Limb (tissue), 2 donors: ENCODE results near the gene TIMM17A.
"Not testable (repeated sequence)": the region's sequence is repeated elsewhere in the genome, so short reads cannot be mapped to it uniquely, and the experiment has no call there.

ENCODE experiments used
- DNase-seq, 2 donors: peaks; one replicate each; pipeline ENCODE4 v3.0.0-alpha.2; 2016; ENCODE audit errors: extremely low spot score in 2 of 2

The TIMM17A gene

DNA sequence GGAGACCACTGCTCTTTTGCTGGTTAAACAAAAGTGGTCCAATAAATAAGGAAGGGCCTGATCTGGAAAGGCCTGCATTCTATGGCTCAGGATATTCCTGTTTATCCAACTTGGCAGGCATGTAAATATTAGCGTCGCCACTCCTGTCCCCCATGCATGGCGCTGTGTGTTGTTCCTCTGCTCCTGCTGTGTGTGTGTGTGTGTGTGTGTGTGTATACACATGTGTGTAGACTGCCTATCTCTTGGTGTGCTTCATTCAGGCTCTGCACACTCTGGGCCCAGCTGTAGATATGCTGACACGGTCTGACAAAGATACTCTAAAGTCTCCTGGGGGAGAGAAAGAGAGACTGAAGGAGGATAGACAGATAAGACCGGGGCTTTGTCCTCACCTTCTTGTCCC is 15.7 kb upstream of the TIMM17A start:
- DNase-seq, result no peak

DNA sequence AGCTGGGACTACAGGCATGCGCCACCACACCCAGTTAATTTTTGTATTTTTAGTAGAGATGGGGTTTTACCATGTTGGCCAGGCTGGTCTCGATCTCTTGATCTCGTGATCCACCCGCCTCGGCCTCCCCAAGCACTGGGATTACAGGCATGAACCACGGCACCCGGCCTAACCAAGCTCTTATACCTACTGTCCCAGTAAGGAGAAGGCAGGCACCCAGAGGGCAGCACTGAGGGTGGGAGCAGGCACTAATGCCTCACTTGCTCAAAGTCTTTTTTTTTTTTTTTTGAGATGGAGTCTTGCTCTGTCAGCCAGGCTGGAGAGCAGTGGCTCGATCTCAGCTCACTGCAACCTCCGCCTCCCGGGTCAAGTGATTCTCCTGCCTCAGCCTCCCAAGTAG is 15.0 kb upstream of the TIMM17A start:
- DNase-seq, result not testable (repeated sequence)

DNA sequence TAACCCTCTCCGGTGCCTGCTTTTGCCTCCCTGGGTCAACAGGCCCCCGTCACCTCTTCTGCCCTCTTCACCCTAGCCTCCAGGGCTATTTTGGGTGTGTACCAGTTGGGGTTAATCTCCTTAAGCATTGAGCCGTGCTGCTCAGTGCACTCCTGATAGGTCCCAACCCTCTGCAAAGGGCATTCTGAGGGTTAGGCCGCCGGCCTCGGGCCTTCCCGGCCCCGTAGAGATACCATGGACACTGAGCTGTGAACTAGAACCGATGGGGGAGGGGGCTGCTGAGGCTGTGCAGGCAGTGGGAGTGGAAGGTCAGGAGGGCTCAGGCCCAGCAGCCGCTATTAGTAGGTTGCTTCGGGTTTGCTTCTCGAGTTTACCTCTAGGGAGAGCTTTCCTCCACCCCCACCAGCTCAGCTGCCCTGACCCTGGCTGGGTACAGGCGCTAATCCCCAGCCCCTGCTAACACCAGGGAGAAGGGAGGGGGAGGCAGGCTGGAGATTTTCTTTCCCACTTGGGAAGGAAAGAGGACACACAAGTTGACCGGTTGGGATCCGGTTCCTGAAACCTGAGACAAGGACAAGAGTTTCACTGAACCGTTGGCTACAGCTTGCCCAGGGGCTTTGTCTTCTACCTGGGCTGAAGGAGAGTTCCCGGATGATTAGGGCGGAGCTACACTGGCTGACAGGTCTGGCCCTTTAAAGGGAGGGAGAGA is 13.7 kb upstream of the TIMM17A start:
- DNase-seq, result peak in 1 of 2 donors; percentile 39

DNA sequence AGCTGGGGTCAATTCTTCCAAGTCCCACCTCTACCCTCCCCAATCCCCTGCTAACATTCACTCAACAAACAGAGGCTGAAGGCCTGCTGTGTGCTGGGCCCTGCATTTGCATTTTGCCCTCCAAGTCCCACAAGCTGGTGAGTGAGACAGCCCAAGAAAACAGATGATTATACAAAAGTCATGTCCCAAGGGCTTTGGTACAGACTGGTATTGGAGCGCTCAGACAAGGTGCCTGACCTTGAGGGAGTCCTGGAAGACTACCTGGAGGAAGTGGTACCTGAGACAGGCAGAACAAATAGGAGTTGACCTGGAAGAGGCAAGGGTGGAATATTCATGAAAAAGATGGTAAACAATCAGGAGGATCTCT is 13.2 kb upstream of the TIMM17A start:
- DNase-seq, result no peak

DNA sequence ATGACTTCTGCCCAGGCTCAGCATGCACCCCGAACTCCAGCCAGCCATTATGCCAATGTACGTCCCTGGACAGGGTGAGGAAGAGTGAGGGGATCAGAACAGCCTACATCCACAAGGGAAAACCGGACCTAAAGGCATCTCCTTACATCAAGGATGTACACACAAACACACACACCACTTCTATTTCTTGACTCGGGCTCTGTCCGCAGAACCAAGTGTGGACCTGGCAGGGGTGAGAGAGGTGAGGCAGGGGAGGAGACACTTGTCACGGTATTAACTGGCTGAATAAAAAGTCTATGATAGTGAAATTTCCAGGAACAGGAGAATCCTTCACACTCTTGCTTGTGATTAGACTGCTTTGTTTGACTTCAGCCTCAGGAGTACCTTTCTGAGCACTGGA is 11.3 kb upstream of the TIMM17A start:
- DNase-seq, result no peak

DNA sequence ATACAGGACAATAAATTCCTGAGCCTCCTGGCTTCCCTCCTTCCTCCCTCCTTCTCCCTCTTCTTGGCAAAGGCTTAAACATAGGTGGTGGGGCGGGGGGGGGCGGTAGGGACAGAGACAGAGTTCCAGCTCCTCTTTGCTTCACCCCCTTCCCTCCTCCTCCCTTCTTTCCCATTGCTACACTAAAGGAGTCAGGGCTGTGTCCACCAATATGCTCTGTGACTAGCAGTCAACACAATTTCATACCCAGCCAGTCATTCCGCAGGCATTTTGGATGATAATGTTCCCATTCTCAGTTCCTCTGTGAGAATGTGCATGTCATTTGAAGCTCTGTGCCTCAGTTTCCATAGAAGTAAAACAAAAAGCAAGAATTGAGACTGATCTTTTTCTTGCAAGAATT is 10.7 kb upstream of the TIMM17A start:
- DNase-seq, result no peak

DNA sequence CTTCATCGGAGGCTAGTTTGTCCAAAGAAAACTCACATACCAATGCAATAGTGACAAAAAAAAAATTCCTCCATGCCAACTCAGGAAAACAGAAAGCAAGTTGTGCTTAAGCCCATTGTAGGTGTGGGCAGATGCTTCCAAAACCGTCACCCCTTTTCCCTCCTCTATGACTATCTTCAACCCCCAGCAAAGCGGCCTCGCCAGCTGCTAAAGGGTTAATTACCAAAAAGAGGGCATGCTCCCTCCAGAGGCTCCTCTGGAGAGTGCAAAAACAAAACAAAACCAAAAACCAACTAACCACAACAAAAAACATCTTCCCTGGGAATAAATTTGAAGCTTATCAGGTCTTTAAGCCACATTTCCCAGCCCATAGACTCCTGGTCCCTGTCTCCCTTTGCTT is 10.1 kb upstream of the TIMM17A start:
- DNase-seq, result no peak

DNA sequence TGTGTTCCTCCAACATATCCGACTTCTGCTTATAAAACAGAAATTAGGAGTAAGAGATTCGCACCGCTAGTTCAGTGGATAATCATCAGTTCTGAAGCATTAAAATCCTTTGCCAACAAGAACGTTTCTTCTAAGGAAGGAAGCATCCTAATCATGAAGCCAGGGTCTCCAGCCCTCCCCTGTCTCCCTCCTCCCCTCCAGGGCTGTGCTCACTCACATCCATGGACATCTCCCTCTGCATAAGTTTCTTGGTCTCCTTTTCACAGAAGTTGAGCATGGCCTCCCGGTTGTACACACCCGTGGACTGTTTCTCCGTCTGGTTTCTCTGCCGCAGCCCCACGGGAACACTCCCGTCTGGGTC is 9.5 kb upstream of the TIMM17A start:
- DNase-seq, result no peak

DNA sequence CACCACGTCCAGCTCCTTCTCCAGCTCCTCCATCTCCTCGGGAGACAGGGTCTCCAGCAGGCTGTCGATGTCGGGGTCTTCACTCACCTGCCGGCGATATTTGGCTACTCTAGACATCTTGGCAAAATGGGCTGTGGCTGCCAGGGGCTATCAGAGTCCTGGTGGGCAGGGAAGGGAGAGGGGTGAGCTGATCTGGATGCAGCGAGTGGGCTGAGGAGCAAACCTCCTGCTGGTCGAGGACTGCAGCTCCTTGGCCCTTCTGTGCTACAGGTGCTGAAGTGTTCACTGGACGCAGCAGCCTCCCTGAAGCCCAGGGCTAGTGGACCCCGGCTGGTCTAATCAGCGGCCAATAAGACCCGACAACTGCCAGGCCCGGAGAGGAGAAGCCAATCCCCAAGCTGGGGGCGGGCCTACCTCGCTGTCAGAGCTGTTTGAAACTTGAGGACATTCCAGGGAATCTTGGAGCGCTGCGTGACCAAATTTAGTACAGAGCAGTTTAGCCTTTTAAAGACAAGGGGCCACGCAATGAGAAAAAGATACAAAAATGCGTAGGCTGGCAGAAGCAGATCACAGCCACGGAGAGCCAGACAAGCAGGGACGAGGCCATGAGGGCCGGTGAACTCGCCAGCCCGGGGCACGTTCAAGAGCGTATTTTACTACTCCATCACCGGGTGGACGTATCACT is 8.9 kb upstream of the TIMM17A start, which contains the start of gene LMOD1:
LMOD1 (minus strand) TSS at position 325 of the 685 bp plus-strand sequence; CDS start at position 117, 208 bp downstream.
- DNase-seq, result peak; percentile 78 to 82

DNA sequence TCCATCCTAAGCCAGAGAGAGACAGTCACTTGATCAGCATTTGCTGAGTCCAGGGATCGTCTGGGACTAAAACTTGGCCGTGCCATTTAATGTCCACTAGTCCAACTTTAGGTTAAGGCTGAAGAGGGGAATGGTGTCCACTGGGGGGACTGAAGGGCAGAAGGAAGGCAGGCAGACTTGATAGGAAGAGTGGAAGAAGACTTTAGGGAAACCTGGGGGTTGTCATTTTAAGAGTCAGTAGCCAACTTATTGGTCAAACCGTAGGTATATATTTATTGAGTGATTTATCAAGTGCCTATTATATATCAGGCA is 7.7 kb upstream of the TIMM17A start:
- no peak for DNase-seq

DNA sequence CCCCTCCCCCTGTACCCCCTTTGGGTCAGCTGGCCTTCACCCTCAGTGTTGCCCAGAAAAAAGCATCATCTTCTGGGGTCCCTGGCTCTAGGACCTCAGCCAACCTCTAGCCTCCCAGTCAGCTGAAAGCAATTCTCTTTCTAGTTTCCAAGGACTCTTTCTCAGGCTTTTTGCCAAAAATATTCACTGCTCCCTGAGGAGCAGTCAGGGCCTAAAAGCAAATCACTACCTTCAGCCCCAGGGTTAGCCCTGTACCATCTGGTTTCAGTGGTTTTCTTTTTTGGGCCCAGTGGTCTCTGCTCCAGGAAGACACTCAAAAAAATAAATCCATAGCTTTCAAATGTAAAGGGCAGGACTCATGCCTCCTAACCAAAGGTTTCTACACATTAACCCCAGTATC is 5.8 kb upstream of the TIMM17A start:
- no peak for DNase-seq

DNA sequence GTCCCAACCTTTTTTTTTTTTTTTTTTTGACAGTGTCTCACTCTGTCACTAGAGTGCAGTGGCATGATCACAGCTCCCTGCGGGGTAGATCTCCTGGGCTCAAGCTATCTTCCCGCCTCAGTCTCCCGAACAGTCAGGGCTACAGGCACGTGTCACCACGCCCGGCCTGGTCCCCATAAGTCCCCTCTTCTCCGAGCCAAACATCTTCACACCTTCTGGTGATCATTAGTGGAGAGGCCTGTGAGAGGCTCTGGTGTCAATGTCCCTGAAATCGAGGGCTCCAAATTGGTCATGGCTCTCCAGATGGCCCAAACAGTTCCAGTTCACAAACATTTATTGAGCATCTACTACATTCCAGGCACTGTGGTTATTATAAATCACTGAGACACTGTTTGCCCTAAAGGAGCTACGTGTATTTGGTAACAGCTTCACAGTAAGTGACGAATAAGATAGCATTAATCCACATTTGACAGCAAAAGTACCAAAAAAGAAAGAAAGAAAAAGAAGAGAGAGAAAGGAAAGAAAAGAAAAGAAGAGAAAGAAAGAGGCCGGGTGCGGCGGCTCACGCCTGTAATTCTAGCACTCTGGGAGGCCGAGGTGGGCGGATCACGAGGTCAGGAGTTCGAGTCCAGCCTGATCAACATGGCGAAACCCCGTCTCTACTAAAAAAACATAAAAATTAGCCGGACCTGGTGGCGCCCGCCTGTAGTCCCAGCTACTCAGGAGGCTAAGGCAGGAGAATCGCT is 867 bp upstream of the TIMM17A start:
- peak in 1 of 2 donors; percentile 36 for DNase-seq

DNA sequence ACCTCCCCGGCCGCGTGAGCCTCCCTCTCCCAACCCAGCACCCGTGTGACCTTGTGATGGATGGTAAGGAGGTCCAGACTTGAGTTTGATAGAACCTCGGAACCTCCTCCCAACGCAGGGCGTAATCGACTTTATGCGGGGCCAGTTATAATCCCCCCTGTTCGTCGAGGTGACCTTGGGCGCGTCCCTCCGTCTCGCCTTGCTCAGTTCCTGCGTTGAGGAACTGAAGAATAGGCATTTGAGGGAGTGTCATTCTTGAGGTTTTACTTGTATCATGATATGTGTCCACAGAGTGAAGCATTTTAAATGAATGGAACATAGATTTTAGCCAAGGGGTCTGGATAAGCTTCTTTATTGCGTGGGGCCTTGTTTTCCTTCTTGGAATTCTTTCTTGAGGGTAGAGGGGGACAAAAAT is 433 bp downstream of the TIMM17A start:
- no peak for DNase-seq

DNA sequence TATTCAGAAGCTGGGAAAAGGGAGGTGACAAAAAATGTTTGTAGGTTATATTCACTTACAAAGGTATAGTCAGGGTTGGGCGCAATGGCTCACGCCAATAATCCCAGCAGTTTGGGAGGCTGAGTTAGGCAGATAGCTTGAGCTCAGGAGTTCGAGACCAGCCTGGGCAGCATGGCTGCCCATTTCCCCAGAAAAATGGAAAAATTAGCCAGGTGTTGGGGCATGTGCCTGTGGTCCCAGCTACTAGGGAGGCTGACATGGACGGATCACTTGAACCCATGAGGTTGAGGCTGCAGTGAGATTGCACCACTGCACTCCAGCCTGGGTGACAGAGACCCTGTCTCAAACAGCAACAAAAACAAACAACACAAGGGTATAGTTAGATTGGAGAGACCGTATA is 3.0 kb downstream of the TIMM17A start:
- no peak for DNase-seq

DNA sequence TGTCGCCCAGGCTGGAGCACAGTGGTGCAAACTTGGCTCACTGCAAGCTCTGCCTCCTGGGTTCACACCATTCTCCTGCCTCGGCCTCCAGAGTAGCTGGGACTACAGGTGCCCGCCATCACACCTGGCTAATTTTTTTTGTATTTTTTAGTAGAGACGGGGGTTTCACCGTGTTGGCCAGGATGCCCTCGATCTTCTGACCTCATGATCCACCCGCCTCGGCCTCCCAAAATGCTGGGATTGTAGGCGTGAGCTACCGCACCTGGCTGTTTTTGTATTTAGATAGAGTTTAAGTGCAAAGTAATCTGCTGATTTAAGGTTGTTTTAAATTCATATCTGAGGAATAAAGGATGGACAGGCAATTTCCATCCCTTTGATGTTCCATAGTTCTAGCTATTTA is 7.1 kb downstream of the TIMM17A start:
- DNase-seq, result not testable (repeated sequence)

DNA sequence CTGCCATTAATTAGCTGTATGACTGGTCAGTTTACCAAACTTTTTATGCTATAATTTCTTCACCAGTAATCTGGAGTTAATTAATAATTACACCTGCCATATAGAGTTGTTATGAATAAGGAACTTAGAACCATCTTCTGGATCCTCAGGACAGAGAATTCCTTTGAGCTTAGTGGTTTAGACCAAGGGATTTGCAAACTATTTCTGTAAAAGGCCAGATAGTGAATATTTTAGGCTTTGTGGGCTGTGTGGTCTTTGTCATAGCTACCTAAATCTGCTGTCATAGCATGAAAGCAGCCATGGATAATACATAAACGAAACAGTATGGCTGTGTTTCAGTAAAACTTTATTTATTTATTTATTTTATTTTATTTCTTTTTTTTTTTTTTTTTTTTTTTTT is 9.0 kb downstream of the TIMM17A start:
- no peak for DNase-seq

DNA sequence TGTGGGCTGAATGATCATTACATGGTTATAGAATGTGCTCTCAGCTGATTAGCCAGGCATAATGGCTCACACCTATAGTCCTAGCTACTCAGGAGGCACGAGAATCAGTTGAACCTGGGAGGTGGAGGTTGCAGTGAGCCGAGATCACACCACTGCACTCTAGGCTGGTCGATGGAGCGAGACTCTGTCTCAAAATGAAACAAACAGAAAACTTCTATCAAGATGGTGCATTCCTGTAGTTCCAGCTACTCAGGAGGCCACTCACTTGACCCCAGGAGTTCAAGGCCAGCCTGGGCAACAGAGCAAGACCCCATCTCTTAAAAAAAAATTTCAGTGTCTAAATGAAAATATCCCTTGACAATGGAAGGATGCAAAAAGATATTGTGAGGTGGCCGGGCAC is 10.9 kb downstream of the TIMM17A start:
- DNase-seq, result no peak

DNA sequence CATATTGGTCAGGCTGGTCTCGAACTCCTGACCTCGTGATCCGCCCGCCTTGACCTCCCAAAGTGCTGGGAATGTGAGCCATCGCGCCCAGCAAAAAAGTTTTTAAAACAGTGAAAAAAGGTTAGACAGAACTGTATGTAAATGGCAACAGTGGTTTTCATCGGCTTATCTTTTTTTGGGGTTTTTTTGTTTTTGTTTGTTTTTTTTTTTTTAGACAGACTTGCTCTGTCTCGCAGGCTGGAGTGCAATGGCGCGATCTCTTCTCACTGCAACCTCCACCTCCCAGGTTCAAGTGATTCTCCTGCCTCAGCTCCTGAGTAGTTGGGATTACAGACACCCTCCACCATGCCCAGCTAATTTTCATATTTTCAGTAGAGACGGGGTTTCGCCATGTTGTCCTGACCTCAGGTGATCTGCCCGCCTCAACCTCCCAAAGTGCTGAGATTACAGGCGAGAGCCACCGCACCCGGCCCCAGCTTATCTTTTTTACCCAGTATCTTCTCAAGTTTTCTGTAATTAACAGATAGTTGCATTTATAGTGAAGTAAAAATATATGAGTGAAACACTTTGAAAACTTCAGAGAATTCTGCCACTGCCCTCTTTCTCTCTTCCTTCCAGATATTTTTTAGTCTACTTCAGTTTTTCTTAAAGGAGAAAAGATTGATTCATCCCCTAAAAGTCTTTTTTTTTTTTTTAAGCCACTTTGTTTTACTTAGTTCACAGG is 13.1 kb downstream of the TIMM17A start:
- DNase-seq, result no peak

DNA sequence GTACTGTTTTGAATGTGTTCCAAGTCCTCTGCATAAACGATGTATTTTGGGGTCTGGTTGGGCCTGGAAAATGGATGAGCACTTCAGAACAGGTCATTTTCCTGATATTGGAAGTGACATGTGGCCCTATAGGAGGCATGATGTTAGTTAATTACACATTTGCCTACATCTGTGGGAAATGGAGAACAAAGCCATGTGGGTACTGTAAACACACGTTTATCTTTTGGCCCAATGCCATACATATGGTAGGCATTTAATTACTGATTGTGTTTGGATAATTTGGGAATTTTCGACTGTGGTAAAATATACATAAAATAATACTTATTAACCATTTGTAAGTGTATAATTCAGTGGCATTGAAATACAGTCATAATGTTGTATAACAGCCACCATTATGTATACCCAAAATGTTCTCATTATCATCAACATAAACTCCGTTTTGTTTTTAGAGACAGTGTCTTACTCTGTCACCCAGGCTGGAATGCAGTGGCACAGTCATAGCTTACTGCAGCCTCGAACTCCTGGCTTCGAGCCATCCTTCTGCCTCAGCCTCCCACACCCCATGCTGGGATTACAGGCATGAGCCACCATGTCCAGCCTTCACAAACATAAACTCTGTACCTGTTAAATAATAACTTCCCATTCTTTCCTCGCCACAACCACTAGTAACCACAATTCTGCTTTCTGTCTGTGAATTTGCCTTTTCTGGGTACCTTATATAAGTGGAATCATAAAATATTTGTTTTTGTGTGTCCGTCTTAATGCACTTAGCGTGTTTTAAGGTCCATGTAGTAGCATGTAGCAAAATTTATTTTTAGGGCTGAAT is 15.2 kb downstream of the TIMM17A start:
- DNase-seq, result no peak

DNA sequence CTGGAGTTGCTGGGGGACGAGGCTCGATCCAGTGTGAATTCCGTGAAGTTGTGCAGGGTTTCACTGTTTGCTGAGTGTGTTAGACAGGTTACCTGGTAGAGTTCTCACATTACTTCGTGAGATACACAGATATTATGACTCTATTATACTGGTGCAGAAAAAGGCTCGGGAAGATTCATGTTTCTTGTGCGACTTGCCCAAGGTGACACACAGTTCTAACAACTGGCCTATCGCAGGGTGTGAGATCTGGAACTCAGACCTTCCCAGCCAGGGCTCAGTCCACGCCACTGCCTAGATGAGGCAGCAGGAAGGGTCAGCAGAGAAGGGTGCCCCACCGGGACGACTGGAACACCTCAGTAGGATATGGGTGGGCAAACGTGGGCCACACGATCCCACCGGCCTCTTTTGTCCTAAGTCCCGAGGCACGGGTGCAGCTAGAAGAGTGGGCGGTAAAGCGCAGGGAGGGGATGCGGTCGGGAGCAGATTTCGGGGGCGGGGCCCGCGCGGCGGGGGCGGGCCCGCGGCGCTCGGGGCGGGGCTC is 26.8 kb downstream of the TIMM17A start:
- DNase-seq, result peak in 1 of 2 donors; percentile 88
